H9 (cell line): ENCODE results near the gene PTPDC1. TPM values are rescaled to one million over a fixed set of nuclear protein-coding genes. Genes with fewer than 3 reads are reported as not detected.

Experiments used
- DNase-seq: peaks from one replicate; pipeline ENCODE4 v3.0.0-alpha.2; 2017
- H2AFZ ChIP-seq: one replicate; pipeline ENCODE4 v1.6.1; 2013; ENCODE audit warnings: mild to moderate bottlenecking, low read length, control low read depth, moderate library complexity
- H2AK5ac ChIP-seq: 2 replicates; pipeline ENCODE4 v1.6.1; 2013; ENCODE audit warnings: low read length, control low read depth, mixed read lengths; ENCODE audit not compliant: insufficient read length
- H2BK120ac ChIP-seq: one replicate; pipeline ENCODE4 v1.6.1; 2013; ENCODE audit warnings: low read depth, mild to moderate bottlenecking, low read length, control low read depth, inconsistent platforms; ENCODE audit not compliant: poor library complexity, severe bottlenecking
- H2BK12ac ChIP-seq: 2 replicates; pipeline ENCODE4 v1.6.1; 2013; ENCODE audit warnings: low read length, control low read depth, mixed read lengths, low read depth; ENCODE audit not compliant: insufficient read length
- H2BK15ac ChIP-seq: 2 replicates; pipeline ENCODE4 v1.6.1; 2013; ENCODE audit warnings: low read depth, low read length, control low read depth
- H2BK20ac ChIP-seq: one replicate; pipeline ENCODE4 v1.6.1; 2013; ENCODE audit warnings: low read depth, mild to moderate bottlenecking, low read length, control low read depth, inconsistent platforms; ENCODE audit not compliant: poor library complexity, severe bottlenecking
- H2BK5ac ChIP-seq: 2 replicates; pipeline ENCODE4 v1.6.1; 2013; ENCODE audit warnings: low read length, control low read depth, mixed read lengths; ENCODE audit not compliant: insufficient read length
- H3K14ac ChIP-seq: 2 replicates; pipeline ENCODE4 v1.6.1; 2013; ENCODE audit warnings: low read length, control low read depth; ENCODE audit not compliant: insufficient read depth
- H3K18ac ChIP-seq: 2 replicates; pipeline ENCODE4 v1.6.1; 2013; ENCODE audit warnings: low read depth, mild to moderate bottlenecking, mixed read lengths, low read length, control low read depth; ENCODE audit not compliant: insufficient read length
- H3K23ac ChIP-seq: 2 replicates; pipeline ENCODE4 v1.6.1; 2013; ENCODE audit warnings: low read length, control low read depth, mixed read lengths, low read depth; ENCODE audit not compliant: insufficient read length
- H3K23me2 ChIP-seq: 2 replicates; pipeline ENCODE4 v1.6.1; 2013; ENCODE audit warnings: low read depth, mild to moderate bottlenecking, mixed read lengths, low read length, control low read depth; ENCODE audit not compliant: insufficient read length, poor library complexity, severe bottlenecking
- H3K27ac ChIP-seq: 2 replicates; pipeline ENCODE4 v1.5.1; 2013; ENCODE audit warnings: low read length, control low read depth, mixed read lengths, low read depth; ENCODE audit not compliant: insufficient read length
- H3K27me3 ChIP-seq: 2 replicates; pipeline ENCODE4 v1.6.1; 2013; ENCODE audit warnings: low read length, control low read depth, inconsistent platforms; ENCODE audit not compliant: insufficient read depth
- H3K4ac ChIP-seq: 2 replicates; pipeline ENCODE4 v1.6.1; 2013; ENCODE audit warnings: low read depth, mild to moderate bottlenecking, control low read depth, inconsistent platforms, low read length, moderate library complexity
- H3K4me1 ChIP-seq: 2 replicates; pipeline ENCODE4 v1.6.1; 2013; ENCODE audit warnings: low read length, control low read depth, inconsistent platforms; ENCODE audit not compliant: insufficient read depth
- H3K4me2 ChIP-seq: 2 replicates; pipeline ENCODE4 v1.6.1; 2013; ENCODE audit warnings: low read length, control low read depth, mixed read lengths; ENCODE audit not compliant: insufficient read length, insufficient read depth
- H3K56ac ChIP-seq: 2 replicates; pipeline ENCODE4 v1.6.1; 2013; ENCODE audit warnings: low read depth, mild to moderate bottlenecking, mixed read lengths, low read length, control low read depth; ENCODE audit not compliant: insufficient read length
- H3K79me1 ChIP-seq: 2 replicates; pipeline ENCODE4 v1.6.1; 2013; ENCODE audit warnings: low read depth, mild to moderate bottlenecking, moderate library complexity, low read length, control low read depth, inconsistent platforms; ENCODE audit not compliant: insufficient read depth, poor library complexity, severe bottlenecking
- H3K79me2 ChIP-seq: 2 replicates; pipeline ENCODE4 v1.6.1; 2013; ENCODE audit warnings: low read length, control low read depth, inconsistent platforms; ENCODE audit not compliant: insufficient read depth
- H3K9ac ChIP-seq: 2 replicates; pipeline ENCODE4 v1.6.1; 2013; ENCODE audit warnings: low read length, control low read depth, mixed read lengths; ENCODE audit not compliant: insufficient read length; ENCODE audit errors: extremely low read depth
- H3K9me3 ChIP-seq: one replicate; pipeline ENCODE4 v1.6.1; 2013; ENCODE audit warnings: low read depth, low read length, inconsistent platforms; ENCODE audit not compliant: control insufficient read depth
- H3T11ph ChIP-seq: one replicate; pipeline ENCODE4 v1.6.1; 2013; ENCODE audit warnings: mild to moderate bottlenecking, low read length, control low read depth, inconsistent platforms
- H4K20me1 ChIP-seq: one replicate; pipeline ENCODE4 v1.6.1; 2013; ENCODE audit not compliant: control insufficient read depth, insufficient read length, insufficient read depth
- H4K5ac ChIP-seq: 2 replicates; pipeline ENCODE4 v1.6.1; 2013; ENCODE audit warnings: low read depth, mild to moderate bottlenecking, mixed read lengths, low read length, control low read depth; ENCODE audit not compliant: insufficient read length
- H4K8ac ChIP-seq: replicated peaks from 2 replicates; pipeline ENCODE4 v1.6.1; 2013; ENCODE audit warnings: low read length, control low read depth, mixed read lengths, low read depth; ENCODE audit not compliant: insufficient read length
- H4K91ac ChIP-seq: 2 replicates; pipeline ENCODE4 v1.6.1; 2013; ENCODE audit warnings: low read depth, mild to moderate bottlenecking, moderate library complexity, mixed read lengths, low read length, control low read depth; ENCODE audit not compliant: insufficient read length
- H3K27ac Mint-ChIP-seq, 3 experiments: 2 replicates in 2 of 3; 3 replicates in 1 of 3; pipeline ENCODE4 v1.8.0; 2020 to 2021; ENCODE audit warnings: mixed read lengths in 3 of 3, mild to moderate bottlenecking in 1 of 3, moderate library complexity in 1 of 3
- H3K27me3 Mint-ChIP-seq: 2 replicates; pipeline ENCODE4 v1.8.0; 2021; ENCODE audit warnings: low read depth, mild to moderate bottlenecking, moderate library complexity, mixed read lengths
- H3K36me3 Mint-ChIP-seq, 3 experiments: 2 replicates in 2 of 3; 3 replicates in 1 of 3; pipeline ENCODE4 v1.8.0; 2020 to 2021; ENCODE audit warnings: low read depth in 3 of 3, mixed read lengths in 3 of 3; ENCODE audit not compliant: insufficient read depth in 1 of 3
- H3K4me1 Mint-ChIP-seq, 2 experiments: 2 replicates each; pipeline ENCODE4 v1.8.0; 2020; ENCODE audit warnings: mixed read lengths in 2 of 2
- H3K4me3 Mint-ChIP-seq, 2 experiments: 2 replicates in 1 of 2; 3 replicates in 1 of 2; pipeline ENCODE4 v1.8.0; 2020 to 2021; ENCODE audit warnings: mild to moderate bottlenecking in 2 of 2, mixed read lengths in 2 of 2, moderate library complexity in 1 of 2
- H3K9me3 Mint-ChIP-seq, 2 experiments: 2 replicates in 1 of 2; 3 replicates in 1 of 2; pipeline ENCODE4 v1.8.0; 2020; ENCODE audit warnings: mild to moderate bottlenecking in 2 of 2, mixed read lengths in 2 of 2, moderate library complexity in 1 of 2
- CTCF ChIP-seq: fragments of 200-600 bp; sonication (generic); conservative IDR thresholded peaks from 3 replicates; pipeline ENCODE4 v1.8.0; 2021; ENCODE audit warnings: antibody characterized with exemption, mild to moderate bottlenecking
- WGBS: extraction: QIAGEN DNeasy Blood & Tissue Kit; methylation state at CpG from one replicate; pipeline ENCODE4 v1.1.7; 2013; ENCODE audit warnings: missing lambda C conversion rate, low lambda C conversion rate, mixed read lengths; ENCODE audit not compliant: insufficient read length; ENCODE audit errors: extremely low coverage; 5-methylcytosine and 5-hydroxymethylcytosine counted together
- total RNA-seq: library from RNA; stranded (reverse); gene quantifications from 2 replicates; pipeline ENCODE4 v1.2.1, GENCODE V29; 2021

PTPDC1 gene
- total RNA-seq, 1 experiment from 2014 or later = 4.8 TPM

- DNase-seq = no peak
- H3K23ac ChIP-seq = no peak overlapping the region
- no peak overlapping the region for H2BK5ac ChIP-seq
- peaks cover 5 to 6% of the 10 kb centered on the region in 2 experiments; a peak in 3 of 4 replicates for H3K4me1 Mint-ChIP-seq
- H3T11ph ChIP-seq = no peak overlapping the region
- no peak overlapping the region for H3K4me3 Mint-ChIP-seq
- H3K27ac ChIP-seq = no peak overlapping the region
- H3K9me3 ChIP-seq = no peaks in the 10 kb centered on the region
- H3K4ac ChIP-seq = no peak overlapping the region
- H2BK12ac ChIP-seq = no peak overlapping the region
- no peaks in the 10 kb centered on the region for H3K4me1 ChIP-seq
- H3K18ac ChIP-seq = no peak overlapping the region
- H2BK15ac ChIP-seq = no peak overlapping the region
- H2BK20ac ChIP-seq = no peak overlapping the region
- no peak overlapping the region for H4K91ac ChIP-seq
- no peak overlapping the region for H2BK120ac ChIP-seq
- H3K56ac ChIP-seq = no peak overlapping the region
- TF ChIP-seq CTCF = no peak
- no peak overlapping the region for H2AK5ac ChIP-seq
- H3K14ac ChIP-seq = no peak overlapping the region
- H3K27me3 ChIP-seq = no peaks in the 10 kb centered on the region
- H3K27ac Mint-ChIP-seq = no peak overlapping the region
- peaks cover 0 to 3% of the 10 kb centered on the region in 2 experiments; a peak in 1 of 5 replicates for H3K9me3 Mint-ChIP-seq
- no peaks in the 10 kb centered on the region for H3K23me2 ChIP-seq
- no peak overlapping the region for H3K9ac ChIP-seq
- no peak overlapping the region for H2AFZ ChIP-seq
- H3K4me2 ChIP-seq = no peak overlapping the region
- H3K79me2 ChIP-seq = no peaks in the 10 kb centered on the region
- H3K36me3 Mint-ChIP-seq = peaks cover 4 to 13% (median 6%) of the 10 kb centered on the region in 3 experiments; a peak in 5 of 7 replicates
- H3K27me3 Mint-ChIP-seq = no peaks in the 10 kb centered on the region
- WGBS = no CpG with 5 or more reads among the region's 1 CpG
- H3K79me1 ChIP-seq = no peaks in the 10 kb centered on the region
- H4K5ac ChIP-seq = no peak overlapping the region
- no peak overlapping the region for H4K8ac ChIP-seq
- no peaks in the 10 kb centered on the region for H4K20me1 ChIP-seq
Observed at GRCh38 chr9:94076557-94076956, 7.7 kb upstream of the PTPDC1 start.
